Ishikawa (cell line): Measurements from ENCODE around the gene MBD3L2B.

Experiments
- CEBPB ChIP-seq: IDR thresholded peaks from 2 replicates; pipeline ENCODE4 v1.6.1; 2012
- CREB1 ChIP-seq: IDR thresholded peaks from 2 replicates; pipeline ENCODE4 v1.6.1; 2012; ENCODE audit warnings: low read depth
- EGR1 ChIP-seq: IDR thresholded peaks from 2 replicates; pipeline ENCODE4 v1.6.1; 2012
- EP300 ChIP-seq: IDR thresholded peaks from 2 replicates; pipeline ENCODE4 v1.6.1; 2012; ENCODE audit warnings: borderline replicate concordance
- FOXM1 ChIP-seq: IDR thresholded peaks from 2 replicates; pipeline ENCODE4 v1.6.1; 2012; ENCODE audit warnings: low read depth, borderline replicate concordance
- MAX ChIP-seq: IDR thresholded peaks from 2 replicates; pipeline ENCODE4 v1.6.1; 2012
- NFIC ChIP-seq: IDR thresholded peaks from 2 replicates; pipeline ENCODE4 v1.6.1; 2012
- RAD21 ChIP-seq: IDR thresholded peaks from 2 replicates; pipeline ENCODE4 v1.6.1; 2012; ENCODE audit warnings: low read depth
- REST ChIP-seq: IDR thresholded peaks from 2 replicates; pipeline ENCODE4 v1.6.1; 2012; ENCODE audit warnings: low read depth, mild to moderate bottlenecking
- TAF1 ChIP-seq: IDR thresholded peaks from 2 replicates; pipeline ENCODE4 v1.6.1; 2012; ENCODE audit warnings: low read depth, mild to moderate bottlenecking
- TCF12 ChIP-seq: IDR thresholded peaks from 2 replicates; pipeline ENCODE4 v1.6.1; 2012; ENCODE audit warnings: low read depth
- TEAD4 ChIP-seq: IDR thresholded peaks from 2 replicates; pipeline ENCODE4 v1.6.1; 2012
- YY1 ChIP-seq: IDR thresholded peaks from 2 replicates; pipeline ENCODE4 v1.6.1; 2012; ENCODE audit warnings: low read depth
- ZBTB7A ChIP-seq: IDR thresholded peaks from 2 replicates; pipeline ENCODE4 v1.6.1; 2012; ENCODE audit warnings: low read depth
- TF ChIP-seq, protein P1 (sequence below): IDR thresholded peaks from 2 replicates; pipeline ENCODE4 v1.6.1; 2012

Gene MBD3L2B

DNA sequence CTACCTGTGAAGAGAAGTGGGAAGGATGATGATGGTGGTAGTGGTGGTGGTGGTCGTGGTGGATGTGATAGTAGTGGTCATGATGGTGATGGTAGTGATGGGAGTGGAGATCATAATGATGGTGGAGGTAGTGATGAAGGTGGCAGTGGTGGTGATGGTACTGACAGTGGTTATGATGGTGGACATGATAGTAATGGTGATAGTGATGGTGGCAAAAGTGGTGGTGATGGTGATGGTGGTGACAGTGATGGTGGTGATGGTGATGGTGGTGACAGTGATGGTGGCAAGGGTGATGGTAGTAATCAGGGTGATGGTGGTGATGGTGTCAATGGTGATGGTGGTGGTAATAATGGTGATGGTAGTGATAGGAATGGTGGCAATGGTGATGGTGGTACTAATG lies 26.2 kb downstream of the MBD3L2B start:
- no peak for TF ChIP-seq FOXM1

DNA sequence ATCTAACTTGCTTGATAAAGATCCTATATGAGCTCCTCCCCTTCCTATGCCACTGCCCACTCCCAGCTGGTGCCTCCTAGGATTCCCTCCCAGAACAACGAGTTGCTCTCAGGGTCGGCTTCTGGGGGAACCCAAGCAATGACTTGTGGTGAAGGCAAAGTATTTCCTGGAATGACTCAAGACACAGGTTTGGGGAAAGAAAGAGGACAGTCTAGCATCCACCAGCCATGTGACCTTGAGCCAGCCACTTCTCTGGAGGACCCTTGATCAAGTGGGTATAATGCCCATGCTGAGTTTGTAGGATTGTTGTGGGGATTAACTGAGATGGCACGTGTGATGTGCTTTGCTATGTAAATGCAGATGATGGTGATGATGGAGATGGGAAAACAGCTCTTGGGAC lies 33.0 kb downstream of the MBD3L2B start:
- TF ChIP-seq RAD21 (no peak), REST (no peak), EGR1 (no peak), NFIC (no peak), TEAD4 (no peak), YY1 (no peak), MAX (no peak), EP300 (no peak), TAF1 (no peak), FOXM1 (no peak), CREB1 (no peak), ZBTB7A (no peak), TCF12 (no peak), CEBPB (no peak)
- TF ChIP-seq, protein P1, sequence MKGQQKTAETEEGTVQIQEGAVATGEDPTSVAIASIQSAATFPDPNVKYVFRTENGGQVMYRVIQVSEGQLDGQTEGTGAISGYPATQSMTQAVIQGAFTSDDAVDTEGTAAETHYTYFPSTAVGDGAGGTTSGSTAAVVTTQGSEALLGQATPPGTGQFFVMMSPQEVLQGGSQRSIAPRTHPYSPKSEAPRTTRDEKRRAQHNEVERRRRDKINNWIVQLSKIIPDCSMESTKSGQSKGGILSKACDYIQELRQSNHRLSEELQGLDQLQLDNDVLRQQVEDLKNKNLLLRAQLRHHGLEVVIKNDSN = no peak

- no peak for TF ChIP-seq REST
- TF ChIP-seq EP300 = no peak
- TF ChIP-seq TCF12 = no peak
- no peak for TF ChIP-seq TEAD4
Observed at GRCh38 chr19:6987850-6988249, 33.4 kb downstream of the MBD3L2B start.

DNA sequence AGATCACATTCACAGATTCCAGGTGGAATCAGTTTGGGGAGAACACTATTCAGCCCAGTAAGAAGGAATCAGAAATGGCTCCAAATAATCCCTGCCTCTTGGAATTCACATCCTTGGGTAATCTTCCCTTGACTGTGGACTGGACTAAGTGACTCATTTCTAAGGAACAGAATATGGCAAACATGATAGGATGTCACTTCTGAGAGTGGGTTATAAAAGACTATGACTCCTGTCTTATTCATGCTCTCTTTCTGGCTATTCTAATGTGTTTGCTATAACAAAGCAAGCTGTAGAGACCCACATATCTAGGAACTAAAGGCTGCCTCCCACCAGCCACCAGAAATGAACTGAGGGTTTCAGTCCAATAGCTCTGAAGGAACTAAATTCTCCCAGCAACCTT lies 37.8 kb downstream of the MBD3L2B start:
- TF ChIP-seq MAX (no peak), NFIC (no peak), ZBTB7A (no peak), CEBPB (no peak), CREB1 (no peak), TEAD4 (no peak), YY1 (no peak), EP300 (no peak), RAD21 (no peak), TAF1 (no peak), EGR1 (no peak), REST (no peak), FOXM1 (no peak), TCF12 (no peak)
- TF ChIP-seq, protein P1 = no peak

DNA sequence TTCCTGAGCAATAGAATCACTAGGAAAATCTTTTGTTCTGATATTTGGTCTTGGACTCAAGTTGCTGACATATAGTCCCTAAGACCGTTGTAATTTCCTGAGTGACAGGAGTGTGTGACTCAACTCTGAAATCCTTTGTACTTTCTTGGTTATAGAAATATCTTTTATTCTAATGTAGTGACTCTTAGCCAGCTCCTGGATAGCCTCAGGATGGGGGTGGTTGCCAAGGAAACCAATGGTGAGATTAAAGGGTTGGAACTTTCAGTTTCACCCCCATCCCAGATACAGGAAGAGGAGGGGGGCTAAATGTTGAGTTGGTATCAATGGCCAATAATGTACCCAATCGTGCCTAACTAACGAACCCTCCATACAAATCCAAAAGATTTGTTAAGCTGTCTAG lies 41.8 kb downstream of the MBD3L2B start:
- TF ChIP-seq TAF1 (no peak), CREB1 (no peak), RAD21 (no peak), TCF12 (no peak), FOXM1 (no peak), EP300 (no peak), NFIC (no peak), YY1 (no peak), EGR1 (no peak), ZBTB7A (no peak), TEAD4 (no peak), REST (no peak), MAX (no peak), CEBPB (no peak)
- TF ChIP-seq, protein P1 = no peak
